HG03135 (cell line): Measurements from ENCODE around the gene NXPH1.
A peak's percentile ranks its signal among the peaks of the same experiment; 100 is the strongest.

ENCODE experiments used
- ATAC-seq: cut with Tn5 transposase; IDR thresholded peaks from one replicate; pipeline ENCODE4 v1.9.1; 2021; ENCODE audit warnings: mild to moderate bottlenecking, moderate library complexity; ENCODE audit not compliant: unreplicated experiment

NXPH1 gene

DNA sequence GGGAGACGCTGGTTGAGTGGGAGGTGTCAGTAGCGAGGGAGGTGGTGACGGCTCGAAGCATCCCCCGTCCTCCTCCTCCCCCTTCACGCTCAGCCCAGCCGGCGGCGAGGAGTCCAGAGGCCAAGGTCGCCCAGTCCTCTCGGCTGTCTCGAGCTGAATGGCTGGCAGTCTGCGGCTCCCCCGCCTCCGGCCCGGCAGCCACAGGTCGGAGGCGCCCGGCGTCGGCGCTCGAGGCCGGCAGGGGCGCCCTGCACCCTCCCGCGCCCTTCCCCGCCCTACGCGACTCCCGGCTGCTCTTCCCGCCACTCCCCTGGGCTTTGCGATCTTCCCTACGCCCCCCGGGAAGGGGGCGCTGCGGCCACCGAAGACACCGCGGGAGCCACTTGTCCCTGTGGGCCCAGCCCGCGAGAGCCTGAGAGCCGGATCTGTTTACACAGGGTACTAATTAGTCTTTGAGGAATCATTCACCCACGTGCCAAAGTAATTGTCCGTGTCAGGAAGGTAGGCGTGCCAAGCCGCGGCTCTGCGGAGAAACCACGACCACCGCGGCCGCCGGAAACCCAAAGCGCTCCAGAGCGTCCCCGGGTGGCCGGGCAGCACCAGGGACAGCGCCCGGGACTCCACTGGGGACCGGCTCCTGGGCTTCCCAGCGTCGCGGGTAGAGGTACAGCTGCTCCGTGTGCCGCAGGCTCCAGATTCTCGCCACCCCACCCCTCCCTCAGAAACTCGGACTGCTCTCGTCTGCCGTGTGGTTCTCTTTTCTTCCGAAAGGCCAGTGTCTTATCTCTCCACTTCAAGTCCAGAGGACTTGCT, at the start of gene NXPH1:
Gene NXPH1, plus strand, starts transcription at position 133 of the 813 bp plus-strand sequence.
- ATAC-seq = no peak

DNA sequence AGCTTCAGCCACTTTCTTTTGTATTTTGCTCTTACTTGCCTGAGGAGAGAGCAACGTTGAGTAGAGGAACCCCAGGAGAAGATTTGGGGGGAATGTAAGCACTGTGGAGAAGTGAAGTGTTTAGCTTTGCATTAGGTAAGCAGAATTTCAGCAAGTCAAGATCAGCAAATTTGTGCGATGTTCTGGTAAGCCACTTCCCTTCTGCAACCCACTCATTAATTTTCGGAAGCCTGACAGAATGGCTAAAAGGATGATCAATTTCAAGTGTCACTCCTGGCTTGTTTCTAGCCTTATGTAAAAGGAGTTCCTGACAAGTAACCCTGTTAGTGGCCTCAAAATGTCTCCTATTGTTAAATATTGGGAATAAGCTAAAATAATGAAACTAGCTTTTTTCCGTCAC, 48.5 kb upstream of the NXPH1 start:
- ATAC-seq = no peak

DNA sequence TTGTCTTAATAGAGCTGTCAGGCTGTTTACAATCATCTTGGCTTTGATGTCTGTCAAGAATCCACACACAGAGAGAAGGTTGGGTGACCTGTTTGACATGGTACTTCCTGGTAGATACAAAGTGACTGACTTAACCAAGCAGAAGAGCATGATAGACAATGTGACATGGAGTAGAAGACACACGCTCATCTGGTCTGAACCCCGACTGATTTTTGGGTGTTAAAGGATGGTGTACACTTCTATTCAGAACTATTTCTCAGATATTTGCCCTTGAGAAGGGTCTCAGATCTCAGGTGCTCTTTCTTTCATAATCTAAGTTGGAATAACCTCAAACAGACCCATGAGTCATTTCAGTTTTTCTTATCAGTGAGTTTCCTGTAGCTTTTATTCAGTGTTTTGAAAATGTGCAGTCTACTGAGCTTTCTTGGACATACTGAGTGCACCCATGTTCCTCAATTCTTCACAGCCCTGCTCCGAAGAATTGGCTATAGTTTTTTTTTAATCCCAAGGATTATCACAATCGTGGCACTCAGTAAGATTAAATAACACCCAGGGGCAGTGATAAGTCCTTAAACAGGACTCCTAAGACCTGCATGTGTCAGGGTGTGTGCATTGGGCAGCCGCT, 46.4 kb upstream of the NXPH1 start:
- peak; percentile 76 for ATAC-seq

DNA sequence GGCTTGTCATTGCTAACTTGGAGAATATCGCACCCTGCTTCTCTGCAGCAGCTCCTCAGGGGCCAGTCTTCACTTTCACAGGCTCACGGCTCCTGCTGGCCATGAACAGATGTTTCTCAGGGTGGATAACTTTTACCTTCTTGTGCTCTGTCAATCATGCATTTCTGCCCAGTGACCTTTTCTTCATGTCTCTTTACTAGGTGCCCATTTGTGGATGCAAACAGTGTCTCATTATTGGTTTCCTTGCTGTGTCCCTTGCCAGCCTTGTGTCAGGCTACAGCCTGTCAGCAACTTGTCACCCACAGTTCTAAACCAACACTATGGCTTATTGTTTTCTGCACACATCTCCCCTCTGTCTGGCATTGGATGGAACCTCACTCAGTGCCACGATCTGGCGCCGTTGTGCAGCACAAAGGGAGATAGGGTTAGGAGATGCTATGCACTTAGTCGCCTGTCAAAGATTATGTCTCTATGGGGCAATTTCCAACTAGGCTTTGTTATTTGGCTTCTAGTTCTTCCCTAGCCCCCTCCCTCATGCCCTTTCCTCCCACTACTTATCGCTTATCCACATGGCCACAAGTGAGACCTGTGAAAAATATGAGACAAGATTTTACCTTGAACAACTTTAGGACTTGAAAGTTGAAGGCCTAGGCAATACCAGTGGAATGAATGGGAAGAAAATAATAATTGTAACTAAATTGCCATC, 45.7 kb upstream of the NXPH1 start:
- ATAC-seq = peak; percentile 47

DNA sequence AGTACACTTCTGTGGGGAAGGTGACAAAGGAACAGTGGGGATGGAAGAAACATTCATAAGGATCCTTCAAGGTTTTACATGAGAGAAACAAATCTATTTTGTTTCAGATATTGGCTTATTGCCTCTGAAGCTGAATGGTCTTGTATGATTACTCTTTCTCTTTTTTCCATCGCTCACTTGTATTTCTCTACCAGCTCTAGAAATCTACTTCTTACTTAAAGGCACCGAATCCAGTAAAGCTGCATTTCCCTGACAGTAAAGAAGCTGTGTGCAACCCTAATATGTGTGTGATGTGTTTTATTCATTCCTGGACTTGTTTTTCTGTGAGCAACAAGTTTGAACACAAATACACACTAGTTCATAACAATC, 45.2 kb upstream of the NXPH1 start:
- no peak for ATAC-seq

DNA sequence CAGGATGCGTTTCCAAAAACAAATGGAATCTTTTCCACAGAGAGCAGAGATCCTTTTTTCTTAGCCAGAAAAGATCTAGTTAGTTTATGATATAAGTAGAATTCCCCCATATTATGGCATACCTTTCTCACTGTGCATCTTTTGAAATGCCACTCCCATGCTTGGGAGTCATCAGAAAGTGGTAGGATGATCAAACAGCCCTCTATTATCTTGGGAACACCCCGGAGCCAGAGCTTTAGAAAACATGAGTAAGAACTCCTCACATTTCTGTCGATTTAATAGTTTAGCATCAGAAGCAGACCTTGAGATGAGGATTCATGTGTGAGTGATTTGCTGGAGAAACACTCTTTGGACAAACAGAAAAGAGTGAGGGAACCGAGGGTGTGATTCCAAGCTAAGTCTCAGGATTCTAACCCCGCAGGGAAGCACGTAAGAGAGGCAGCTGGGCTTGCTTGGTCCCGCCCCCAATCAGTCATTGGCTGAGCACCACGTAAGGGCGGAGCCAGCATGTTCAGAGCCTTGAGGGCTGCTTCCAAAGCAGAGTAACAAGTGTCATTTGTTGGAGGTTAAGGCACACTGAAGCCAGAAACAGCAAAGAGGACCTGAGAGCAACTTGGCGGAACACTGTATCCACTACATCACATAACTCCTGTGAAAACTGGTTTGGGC, 43.7 kb upstream of the NXPH1 start:
- no peak for ATAC-seq

DNA sequence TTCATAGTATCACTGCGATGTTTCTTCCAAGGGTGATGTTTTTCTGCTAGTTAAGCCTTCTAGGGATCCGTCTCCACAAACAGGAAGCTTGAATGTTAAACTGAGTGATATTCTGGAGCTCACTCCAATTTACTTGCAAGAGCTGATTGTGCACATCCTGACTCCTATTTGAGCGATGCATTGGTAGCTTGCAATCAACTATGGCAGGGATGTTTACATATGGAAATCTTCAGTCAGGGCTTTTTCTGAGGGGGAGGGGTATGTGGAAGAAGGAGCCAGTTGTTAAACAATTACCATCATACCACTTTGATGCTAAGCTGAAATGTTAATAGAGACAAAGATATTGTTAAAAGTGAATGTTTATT, 43.2 kb upstream of the NXPH1 start:
- no peak for ATAC-seq

DNA sequence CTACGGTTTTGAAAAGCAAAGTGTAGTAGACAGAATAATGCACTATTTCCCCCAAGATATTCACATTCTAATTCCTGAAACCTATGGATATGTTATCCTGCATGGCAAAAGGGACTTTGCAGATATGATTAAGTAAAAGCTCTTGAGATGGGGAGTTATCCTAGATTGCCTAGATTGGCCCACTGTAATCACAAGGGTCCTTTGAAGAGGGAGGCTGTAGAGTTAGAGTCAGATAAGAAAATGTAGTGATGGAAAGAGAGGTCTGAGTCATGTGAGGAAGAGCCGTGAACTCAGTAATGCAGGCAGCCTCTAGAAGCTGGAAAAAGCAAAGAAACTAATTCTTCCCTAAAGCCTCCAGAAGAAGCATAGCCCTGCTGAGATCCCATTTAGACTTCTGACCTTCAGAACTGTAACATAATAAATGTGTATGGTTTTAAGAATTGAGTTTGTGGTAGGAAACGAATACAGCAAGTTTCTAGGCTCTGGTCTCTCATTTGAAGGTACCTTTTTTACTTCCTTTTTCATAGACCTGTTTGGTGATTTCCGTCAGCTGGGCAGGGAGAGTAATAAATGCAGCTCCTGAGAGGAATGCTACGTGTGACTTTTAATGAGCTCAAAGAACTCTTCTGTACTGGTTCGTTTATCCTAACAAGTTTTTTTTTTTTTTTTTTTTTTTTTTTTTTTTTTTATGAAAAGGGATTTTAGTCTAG, 41.9 kb upstream of the NXPH1 start:
- no peak for ATAC-seq

DNA sequence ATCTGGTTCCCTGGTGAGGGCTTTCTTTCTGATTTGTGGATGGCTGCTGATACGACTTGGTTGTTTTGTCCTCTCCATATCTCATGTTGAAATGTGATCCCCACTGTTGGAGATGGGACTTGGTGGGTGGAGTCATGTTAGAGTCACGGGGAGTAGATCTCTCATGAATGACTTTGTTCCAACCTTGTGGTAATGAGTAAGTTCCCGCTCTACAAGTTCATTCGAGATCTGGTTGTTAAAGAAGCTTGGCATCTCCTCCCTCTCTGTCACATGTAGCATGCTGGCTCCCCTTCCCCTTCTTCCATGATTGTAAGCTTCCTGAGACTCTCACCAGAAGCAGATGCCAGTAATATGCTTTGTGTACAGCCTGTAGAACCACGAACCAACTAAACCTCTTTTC, 37.1 kb upstream of the NXPH1 start:
- ATAC-seq = no peak

DNA sequence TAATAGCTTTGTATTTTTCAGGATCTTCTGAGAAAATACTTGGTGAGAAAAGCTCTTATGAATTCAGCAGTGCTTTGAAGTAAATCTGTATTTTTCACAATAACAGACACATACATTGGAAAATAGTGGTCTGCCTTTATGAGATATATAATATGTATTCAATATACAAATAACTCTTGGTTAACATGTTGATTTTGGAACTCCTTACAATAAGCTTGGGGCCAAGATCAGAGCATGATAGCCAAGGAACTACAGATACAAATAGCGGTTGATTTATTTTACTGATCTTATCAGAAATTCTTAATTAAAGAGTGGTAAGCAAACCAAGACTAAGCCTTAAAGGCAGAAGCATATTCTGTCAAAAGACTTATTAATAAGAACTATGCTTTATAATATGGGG, 24.5 kb upstream of the NXPH1 start:
- ATAC-seq = no peak

DNA sequence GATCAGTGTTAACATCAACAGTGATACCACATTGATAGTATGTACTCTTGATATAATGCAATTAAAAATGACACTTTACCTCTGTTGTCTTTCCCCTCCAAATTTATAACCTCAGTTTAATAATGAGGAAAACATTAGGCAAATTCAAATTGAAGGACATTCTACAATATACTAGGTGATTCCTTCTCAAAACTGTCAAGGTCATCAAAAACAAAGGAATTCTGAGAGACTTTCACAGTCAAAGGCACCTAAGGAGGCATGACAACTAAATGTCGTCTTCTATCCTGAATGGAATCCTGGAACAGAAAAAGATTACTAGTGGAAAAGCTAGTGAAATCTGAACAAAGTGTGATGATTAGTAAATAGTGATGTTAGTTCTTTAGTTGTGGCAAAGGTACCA, 22.3 kb upstream of the NXPH1 start:
- no peak for ATAC-seq

DNA sequence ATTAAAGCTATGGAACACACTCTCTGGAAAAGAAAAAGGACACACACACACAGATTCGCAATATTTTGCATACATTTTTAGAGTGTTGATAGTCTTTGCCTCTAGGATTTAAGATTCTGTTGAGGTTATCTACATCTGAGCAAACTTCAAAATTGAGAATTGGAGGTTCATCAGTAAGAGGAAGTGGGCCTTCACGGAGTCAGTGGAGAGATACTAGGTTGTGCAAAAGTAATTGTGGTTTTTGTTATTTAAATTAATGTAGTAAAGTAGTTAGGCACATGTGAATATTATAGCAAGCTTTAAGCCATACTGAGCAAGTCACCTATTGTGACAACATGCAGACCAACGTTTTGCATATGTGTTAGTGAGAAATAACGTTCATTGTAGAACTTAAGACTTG, 19.8 kb upstream of the NXPH1 start:
- no peak for ATAC-seq

DNA sequence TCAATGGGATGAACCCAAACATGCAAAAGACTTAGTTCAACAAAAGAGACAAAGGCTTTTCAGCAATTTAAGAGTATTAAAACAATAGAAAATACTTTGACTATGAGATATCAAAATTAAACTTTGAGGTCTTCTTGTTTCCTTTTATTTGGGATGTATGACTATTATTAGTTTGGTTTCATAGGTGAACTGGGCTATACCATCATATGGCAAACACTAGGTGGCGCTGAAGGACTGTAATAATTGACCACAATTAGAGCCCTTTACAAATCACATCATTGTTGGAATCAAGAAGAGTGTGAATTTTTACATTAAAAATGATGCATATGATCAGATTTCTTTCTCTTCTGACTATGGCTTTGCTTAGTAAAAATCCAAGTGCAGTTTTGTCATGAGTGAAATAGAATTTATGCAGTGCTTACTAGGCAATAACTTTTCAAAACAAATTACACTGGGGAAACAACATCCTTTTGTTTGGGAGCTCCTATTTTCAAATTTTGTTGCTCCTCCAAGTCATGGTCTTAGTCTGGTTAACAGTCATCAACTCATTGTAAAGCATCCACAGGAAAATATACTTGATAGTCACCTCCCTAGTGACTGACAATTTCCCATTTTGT, 14.7 kb upstream of the NXPH1 start:
- ATAC-seq = peak; percentile 76

DNA sequence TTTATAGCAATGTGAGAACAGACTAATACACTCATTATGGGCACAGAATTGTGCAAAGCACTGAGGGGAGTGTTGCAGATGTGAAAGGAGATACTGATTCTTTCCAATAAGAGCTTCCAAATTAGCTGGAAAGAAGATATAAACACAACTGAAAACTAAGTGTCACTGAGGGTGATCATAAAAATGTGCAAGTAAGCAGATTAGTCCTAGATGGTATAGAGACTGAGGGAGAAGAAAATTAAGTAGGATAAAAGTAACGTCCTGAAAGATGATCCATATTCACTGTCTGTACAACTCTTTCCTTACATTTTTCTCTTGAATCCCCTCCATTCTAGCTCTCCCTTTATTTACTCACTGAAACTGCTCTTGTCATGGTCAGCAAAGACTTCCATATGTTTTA, 11.2 kb upstream of the NXPH1 start:
- ATAC-seq = no peak

DNA sequence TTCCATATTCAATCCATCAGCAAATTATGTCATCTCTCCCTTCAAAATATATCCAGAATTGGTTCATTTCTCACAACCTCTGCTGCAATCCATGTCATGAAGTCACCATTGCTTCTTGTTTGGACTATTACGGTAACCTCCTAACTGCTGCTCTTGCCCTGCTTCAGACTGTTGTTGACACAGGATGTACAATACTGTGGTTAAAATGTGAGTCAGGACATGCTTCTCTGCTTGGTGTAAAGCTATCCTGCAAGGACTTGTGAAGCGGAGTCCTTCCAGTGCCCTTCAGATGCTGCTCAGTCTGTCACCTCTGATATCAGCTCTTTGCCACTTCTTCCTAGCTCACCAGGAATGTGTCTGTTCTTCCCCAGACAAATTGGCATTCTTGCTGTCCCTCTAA, 10.4 kb upstream of the NXPH1 start:
- no peak for ATAC-seq

DNA sequence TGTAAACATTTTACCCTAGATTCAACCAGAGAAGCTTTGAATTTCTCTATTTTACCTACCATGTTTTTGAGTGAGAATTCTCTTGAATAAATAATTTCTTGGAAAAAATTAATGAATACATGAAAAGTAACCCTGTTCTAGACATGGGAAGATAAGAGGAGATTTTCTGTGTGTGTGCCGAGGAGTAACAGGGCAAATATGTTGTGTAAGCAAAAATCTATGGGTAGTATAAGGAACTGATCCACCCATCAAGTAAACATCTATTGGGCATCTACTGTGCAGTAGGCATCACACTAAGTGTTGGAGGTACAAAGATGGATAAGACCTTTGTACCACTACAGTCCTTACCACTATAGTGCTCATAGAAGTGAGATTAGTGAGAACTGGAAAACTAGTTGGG, 8.2 kb upstream of the NXPH1 start:
- ATAC-seq = no peak

DNA sequence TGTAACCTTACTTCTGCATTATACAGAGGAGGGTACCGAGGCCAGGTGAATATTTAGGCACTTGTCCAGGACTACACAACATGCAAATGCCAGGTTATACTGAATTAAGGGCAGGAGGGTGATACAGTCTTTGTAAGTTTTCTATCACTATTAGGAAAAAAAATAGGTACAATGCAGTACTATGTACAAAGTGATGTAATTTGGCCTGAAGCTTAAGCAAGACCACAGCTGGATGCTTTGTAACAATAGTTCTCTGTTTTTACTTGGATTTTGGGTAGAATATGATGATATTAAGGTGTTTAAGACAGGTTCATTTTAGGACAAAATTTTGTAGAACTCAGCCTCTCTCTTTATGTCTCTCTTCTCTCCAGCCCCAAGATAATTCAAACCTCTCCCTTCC, 2.8 kb upstream of the NXPH1 start:
- ATAC-seq = no peak

DNA sequence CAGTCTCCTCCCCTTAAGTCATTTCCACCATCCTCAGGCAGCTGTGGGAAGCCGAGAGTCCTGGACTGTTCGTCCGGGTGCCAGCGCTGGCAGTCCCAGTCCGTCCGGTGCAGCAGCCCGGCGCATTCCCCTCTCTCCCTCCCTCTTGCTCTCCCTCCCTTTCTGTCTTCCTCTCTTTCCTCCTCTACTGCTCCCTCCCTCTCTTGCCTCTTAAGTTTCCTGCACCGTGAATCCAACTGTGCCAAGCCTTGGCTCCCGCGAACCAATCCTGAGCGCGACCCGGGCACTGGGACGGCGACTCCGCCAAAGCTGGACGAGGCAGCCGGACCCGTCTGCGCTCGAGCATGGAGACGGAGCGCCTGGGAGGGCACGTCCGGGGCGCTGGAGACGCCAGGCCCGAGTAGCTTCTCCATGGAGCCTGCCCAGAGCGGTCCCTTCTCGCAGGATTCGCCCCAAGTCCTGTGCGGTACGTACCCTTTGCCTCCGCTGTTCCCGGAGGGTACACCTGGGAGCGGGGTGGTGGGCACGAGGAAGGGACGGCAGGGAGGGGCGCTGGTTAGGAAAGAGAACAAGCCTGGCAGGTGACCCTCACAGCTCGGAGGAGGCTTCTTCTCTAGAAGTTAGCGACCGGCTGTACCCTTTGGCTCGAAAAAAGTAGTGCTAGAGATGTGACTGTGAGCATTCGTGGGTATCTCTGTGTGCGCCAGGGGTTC, 1.0 kb downstream of the NXPH1 start:
- ATAC-seq = no peak

DNA sequence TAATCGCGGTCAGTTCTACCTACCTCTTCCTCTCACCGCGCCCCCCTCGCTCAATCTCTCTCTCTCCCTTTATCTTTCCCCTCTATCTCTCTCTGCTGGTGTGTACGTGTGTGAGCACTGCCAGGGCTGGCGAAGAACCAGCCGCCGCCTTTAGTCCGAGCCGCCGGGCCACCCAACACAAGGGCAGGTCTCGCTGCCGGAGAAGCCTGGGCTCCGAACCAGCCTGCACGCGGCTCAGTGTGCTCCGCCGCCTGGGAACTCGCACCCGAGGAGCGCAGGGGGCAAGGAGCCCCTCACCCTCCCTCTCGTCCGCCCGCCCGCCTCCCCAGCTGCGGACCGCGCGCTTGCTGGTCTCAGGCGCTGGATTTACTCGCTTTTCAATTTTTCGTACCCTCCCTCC, 1.7 kb downstream of the NXPH1 start:
- no peak for ATAC-seq
